ENCODE data around the gene STPG3.

DNA sequence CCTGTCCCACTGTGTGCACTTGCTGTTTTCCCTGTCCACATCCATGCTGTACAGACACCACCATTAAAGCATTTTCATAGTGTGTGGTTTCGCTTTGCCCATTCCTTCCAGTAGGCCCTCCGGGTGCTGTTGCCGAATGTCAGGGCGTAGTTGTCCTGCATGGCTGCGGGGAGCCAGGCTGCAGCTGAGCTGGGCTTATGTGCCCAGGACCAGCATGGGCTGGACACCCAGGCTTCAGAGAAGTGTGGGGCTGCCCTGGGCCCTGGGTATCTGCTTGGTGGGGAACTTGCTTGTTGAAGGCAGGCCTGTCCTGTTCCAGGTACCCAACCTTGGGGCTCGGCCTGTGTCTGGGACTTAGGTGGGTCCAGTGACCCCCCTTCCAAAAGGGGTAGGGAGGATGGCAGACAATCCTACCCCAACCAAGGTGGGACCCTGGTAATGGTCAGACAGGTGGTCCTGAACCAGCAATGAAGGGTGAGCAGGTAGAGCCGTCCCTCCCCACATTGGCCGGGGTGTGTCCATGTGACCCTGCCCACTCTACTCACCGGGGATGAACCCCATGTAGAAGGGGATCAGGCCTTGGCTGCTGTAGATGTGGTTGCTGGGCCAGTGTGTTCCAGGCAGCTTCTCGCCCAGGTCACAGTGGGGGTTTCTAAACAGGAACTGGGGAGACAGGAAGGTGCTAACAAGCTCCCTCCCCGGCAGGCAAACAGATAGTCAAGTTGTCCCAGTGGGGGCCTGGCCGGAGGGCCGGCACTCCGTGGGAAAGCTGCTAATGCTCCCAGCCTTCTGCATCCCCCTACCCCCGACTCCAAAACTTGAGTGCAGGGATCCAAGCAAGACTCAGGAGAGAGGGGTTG lies 7.2 kb upstream of the STPG3 start:
- TF ChIP-seq, protein P1, sequence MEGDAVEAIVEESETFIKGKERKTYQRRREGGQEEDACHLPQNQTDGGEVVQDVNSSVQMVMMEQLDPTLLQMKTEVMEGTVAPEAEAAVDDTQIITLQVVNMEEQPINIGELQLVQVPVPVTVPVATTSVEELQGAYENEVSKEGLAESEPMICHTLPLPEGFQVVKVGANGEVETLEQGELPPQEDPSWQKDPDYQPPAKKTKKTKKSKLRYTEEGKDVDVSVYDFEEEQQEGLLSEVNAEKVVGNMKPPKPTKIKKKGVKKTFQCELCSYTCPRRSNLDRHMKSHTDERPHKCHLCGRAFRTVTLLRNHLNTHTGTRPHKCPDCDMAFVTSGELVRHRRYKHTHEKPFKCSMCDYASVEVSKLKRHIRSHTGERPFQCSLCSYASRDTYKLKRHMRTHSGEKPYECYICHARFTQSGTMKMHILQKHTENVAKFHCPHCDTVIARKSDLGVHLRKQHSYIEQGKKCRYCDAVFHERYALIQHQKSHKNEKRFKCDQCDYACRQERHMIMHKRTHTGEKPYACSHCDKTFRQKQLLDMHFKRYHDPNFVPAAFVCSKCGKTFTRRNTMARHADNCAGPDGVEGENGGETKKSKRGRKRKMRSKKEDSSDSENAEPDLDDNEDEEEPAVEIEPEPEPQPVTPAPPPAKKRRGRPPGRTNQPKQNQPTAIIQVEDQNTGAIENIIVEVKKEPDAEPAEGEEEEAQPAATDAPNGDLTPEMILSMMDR (IDR thresholded peaks at IDR 0.05; ENCODE audit: low read length): no peak
- TF ChIP-seq EZH2 (IDR thresholded peaks at IDR 0.05; ENCODE audit: borderline replicate concordance, low read length): no peak

All from OCI-LY1 (cell line).